Embryonic facial prominence (tissue), 1 donor: Measurements from ENCODE around the gene CCNG2.

ENCODE experiments used
- DNase-seq: peaks from one replicate; pipeline ENCODE4 v3.0.0-alpha.2; 2016; ENCODE audit errors: extremely low spot score

Gene CCNG2

DNA sequence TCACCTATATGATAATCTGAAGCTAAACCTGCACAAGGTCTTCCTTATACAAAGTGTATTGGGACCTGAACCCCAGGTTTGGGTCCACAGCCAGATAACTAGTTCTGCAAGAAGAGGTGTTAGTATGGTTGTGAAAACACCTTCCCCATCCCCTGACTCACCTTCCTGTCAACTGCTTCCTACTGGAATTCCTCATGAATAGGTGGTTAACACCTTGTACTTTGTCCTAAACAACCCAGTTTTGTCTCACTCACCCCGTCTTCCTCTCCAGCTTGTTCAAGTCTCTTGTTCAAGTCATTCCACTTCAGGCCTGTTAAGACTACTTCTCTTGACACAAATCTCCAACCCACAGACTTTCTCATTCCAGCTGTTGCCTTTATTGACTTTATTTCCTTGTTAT is 45.5 kb downstream of the CCNG2 start:
- DNase-seq: no peak

DNA sequence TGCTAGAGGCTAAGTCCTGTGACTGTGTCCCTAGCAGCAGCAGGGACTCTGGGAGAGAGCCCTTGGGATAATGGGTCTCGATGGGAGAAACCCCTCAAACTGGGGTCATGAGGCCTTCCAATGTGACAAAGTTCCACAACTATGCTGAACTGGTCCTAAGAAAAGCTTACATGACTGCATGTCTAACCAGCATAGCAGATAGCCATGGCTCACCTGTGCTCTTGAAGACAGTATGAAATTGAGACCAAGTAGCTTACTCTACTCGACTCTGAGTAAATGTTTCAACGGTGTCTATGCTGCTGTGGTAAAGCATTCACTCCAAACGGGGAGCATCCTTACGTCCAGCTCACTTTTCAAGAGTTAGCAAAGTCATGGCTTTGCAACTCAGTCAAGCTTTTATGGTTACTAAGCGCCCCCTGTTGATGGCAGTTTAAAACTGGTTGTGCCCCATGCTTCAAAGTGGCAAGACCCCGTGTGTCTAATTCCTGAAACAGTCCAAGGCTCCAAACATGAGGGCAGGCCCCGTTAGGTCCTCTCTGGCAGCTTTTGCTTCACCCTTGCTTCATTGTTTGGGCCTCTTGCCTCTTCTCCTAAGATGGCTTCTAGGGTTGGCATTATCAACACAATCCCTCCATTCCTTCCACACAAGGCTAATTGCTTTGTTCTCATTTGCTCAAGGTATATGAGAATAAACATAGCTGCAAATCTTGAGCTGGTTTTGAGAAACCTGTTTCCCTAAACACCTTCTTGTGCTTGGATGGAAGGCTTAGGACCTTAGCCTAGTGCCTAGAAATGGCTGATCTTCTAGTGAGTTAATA is 46.6 kb downstream of the CCNG2 start:
- DNase-seq: no peak

DNA sequence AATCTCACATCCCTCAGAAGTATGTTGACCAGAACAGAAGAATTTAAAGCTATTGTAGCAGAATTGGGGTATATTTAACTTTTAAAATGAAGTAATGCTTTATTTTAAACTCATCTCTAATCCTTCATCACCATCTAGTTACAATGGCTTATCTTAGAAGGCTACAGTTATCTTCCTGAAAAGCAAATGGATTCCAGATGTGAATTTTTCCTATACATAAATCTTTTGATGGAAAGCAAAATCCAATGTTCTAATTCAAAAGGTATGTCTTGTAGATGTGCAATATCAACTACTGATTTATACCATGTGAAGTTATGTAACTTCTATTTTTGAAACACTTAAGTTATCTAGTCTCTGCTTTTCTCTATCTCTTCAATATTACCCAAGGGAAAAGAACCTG is 47.6 kb downstream of the CCNG2 start:
- peak; percentile 10 for DNase-seq

DNA sequence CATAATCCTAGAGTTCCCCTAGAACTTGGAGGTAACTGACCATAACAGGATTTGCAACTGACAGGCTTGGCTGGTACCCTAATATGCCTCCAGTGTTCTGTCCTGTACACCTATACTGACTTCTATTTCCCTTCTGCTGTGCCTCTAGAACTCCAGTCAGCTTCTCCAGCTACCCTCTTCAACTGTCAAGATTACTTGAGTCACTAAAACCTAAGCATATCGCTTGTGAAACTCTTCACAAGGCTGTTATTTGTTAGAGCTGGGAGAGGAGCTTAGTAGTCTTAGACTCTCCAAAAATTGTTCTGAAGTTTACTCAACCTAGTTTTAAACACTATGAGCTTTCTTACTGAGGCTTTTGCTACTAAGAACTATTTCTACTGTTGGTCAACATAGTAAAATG is 52.0 kb downstream of the CCNG2 start:
- DNase-seq: no peak

DNA sequence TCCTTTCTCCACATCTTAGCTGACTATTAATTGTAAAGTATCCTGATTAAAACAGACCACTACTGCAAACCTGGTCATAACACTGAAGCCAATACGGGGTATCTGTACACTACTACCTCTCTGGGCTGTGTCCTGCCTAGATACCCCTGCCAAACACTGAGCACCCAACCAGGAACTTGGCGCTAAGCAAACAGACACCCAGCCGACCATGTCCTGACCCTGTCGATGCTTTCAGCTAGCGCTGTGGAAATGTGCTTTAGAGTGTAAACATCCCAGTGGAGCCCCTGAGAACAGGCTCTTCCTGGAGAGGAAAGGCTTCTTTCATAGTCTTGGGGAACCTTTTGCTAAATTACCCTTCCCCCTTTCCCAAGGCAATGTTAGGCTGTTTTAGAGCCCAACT is 52.9 kb downstream of the CCNG2 start:
- DNase-seq: no peak

DNA sequence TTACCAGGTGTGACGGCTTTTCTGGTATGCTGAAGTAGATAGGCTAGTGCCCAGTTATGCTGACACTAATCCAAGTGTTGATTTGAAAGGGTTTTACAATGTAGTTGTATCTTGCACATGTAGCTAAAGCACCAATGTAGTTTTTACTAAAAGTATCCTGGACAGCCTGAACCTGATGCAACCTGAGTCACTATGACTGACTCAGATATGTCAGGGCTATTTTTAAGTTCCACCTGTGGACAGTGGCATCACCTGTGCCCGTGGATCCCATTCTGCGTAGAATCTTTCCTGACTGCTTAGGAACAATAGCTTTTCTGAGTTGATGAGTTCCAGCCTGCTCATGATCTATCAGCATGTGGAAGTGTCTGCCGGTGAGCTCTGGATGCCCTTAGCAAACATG is 58.1 kb downstream of the CCNG2 start:
- no peak for DNase-seq

DNA sequence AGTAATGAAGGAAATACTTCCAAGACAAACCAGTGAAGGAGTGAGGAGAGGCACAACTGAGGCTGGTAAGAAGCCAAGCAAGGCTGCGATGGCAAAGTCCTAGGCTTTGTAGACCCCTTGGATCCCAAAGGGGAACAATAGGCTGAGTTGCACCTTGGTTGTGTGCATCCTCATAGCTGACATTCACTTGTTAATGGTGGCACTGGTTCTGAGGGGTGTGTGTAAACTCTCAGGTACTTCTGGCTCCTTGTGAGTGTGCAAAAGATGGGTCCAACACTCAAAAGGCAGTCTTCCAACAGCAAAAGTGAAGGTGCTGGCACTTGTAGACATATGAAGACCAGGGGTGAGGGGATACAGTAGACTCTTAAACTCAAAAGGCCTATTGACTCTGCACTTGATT is 60.5 kb downstream of the CCNG2 start:
- DNase-seq: no peak

DNA sequence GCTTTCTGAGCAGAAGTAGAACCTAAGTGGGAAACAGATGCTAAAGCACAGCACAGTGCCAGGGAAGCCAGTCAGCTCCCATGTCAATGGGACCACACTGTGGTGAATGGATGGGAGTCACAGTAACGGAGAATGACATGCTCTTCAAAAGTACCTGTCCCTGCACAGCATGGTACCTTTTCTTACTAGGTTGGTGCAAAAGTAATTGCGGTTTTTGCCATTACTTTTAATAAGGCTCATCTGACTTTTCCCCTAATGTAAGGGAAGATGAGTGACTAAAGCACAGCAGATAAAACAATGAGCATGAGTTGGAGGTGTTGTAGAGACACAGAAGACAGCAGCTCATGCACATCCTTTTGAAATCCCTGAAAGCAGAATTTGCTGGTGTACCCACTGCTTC is 62.3 kb downstream of the CCNG2 start:
- DNase-seq: no peak
